ENCODE results near the gene ANKRD55. TPM values are rescaled to one million over a fixed set of nuclear protein-coding genes. Genes with fewer than 3 reads are reported as not detected.
"Not testable (repeated sequence)": the region's sequence is repeated elsewhere in the genome, so short reads cannot be mapped to it uniquely, and the experiment has no call there.

Gene ANKRD55
- polyA plus RNA-seq, 4 donors = 1.1 to 1.6 (median 1.5) TPM

DNA sequence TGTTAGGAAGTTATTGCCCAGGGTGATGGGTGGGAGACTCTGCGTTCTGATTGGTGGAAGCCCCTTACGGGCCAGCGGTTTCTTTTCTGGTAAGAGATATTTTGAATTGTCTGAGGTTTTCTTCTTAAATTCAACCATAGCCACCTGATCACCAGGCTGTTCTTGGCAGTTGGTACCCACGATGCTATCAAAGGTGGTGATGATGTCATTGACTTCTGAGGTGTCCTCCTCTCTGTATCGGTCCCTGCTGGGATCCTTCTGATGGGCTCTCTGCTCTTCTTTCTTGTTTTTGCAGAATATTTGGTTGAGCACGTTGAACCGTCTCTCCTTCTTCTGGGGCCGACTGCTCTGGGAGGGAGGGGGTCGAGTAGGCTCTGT is 121.7 kb downstream of the ANKRD55 start:
- DNase-seq (ENCODE audit: low read depth in 4 of 4, low spot score in 3 of 4) = no peak

DNA sequence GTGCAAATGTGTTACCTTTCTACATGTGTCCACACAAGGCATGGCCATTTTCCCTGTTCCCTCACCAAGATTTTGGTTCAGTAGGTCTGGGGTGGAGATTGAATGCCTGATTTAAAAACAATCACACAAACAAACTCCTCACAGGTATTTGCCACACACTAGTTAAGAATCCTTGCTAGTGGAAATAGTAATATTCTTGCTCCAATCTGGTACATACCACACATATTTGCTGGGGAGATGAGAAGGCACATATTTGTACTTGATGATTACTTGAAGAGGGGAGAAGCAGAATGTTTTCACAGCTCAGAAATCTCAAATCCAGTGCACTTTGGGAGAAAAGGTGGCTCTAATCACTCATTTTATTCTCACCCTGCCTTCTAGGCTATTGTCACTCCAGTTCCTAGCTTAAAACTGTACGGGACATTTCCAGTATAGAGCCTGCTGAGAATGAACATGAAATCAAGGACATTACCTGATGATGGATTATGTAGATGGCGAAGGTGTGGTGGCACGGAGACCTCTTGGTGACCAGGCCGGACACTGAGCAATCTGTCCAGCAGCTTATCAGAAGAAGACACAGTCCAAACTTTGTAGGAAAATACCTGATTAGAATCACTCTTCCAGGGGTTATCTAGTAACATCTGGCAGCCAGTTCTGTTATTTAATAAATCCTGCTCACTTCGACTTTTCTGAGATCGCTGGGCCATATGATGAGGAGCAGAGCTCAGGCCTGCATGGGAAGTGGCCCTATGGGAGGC is 122.3 kb downstream of the ANKRD55 start:
- DNase-seq (ENCODE audit: low read depth in 4 of 4, low spot score in 3 of 4) = no peak

DNA sequence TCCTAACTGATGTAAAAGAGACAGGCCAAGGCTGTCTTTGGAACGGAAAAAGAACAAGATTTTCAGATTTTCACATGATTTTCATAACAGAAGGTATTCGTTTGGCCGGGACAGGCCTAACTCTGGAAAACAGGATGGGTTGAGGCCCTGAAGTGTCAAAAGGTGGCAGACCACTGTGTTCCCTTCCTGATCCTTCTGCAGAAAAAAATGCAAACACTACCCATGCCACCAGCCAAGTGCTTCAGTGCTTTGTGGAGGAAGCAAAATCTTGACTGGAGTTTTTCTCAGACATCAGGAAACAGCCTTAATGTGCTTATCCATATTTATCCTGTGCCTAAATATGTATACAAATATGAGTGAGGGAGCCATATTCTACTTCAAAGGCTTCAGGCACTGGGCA is 124.9 kb downstream of the ANKRD55 start:
- DNase-seq (ENCODE audit: low read depth in 4 of 4, low spot score in 3 of 4) = no peak

DNA sequence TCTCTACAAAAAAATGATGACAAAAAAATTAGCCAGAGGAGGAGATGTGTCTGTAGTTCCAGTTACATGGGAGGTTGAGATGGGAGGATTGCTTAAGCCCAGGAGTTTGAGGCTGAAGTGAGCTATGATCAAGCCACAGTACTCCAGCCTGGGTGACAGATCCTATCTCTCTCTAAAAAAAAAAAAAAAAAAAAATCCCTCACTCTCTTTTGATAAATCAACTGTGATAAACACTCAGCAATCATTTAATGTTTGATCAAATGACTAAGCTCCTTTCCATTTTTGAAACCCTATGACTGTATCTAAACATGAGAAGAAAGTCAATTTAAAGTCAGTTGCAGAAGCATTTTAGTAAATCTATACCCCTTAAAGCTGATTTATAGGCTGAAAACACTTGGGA is 126.3 kb downstream of the ANKRD55 start:
- no peak for DNase-seq (ENCODE audit: low read depth in 4 of 4, low spot score in 3 of 4)

DNA sequence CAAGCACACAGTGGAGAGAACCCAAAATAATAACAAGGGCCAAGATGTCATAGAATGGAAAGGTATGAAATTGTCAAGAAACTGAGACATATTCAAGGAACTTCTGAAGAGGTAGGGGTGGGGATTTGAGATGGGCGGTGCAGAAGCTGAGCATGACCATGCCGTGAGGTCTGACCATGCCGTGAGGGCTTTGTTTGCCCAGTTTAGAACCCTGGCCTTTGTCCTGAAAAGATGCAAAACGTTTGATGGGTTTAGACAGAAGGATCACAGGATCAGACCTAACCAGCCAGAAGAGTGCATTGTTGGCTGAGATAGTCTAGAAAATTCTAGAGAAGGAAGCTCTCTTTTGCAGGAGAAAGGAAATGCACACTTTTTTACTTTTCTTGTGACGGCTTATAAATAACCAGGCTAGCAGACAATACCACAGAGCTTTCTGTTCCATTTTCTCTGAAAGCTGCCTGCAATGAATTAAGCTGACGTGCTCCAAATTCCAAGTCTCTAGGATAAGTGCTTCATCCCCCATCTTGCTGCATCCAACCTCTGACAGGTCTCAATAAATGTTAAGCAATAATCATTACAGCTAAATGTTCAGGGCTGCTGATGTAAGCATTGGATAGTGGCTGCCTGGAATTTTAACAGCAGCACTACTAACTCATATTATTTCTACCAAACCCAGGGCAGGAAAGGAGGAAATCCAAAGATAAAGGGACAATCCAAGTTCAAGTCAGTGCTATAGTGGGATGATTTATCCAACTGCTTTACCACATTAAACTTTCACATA is 127.4 kb downstream of the ANKRD55 start:
- no peak for DNase-seq (ENCODE audit: low read depth in 4 of 4, low spot score in 3 of 4)

DNA sequence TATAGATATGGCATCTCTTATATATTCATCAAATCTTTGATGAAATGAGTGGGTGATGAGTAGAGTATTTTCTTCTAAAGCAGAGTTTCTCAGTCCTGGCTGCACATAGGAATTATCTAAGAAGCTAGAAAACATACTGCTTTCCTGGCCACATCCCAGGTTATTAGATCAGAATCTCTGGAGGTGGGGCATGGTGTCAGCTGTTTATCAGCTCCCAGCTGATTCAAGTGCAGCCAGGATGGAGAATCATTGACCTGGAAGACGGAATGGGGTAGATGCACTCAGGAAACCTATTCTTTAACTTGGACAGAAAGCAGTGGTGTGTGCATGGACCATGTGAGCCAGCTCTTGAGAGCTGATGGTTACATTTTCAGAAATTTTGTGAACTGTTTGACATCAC is 130.2 kb downstream of the ANKRD55 start:
- no peak for DNase-seq (ENCODE audit: low read depth in 4 of 4, low spot score in 3 of 4)

DNA sequence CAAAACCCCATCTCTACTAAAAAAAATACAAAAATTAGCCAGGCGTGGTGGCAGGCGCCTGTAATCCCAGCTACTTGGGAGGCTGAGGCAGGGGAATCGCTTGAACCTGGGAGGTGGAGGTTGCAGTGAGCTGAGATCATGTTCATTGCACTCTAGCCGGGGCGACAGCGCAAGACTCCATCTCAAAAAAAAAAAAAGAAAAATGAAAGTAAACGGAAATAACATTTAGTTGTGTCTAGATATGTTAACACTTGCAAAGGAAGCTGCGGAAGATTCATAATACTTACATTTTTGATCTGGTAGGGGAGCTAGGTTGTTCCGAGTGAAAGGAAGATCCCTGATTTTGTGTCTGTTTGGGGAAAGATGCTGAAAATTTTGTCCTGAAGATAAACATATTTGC is 130.9 kb downstream of the ANKRD55 start:
- not testable (repeated sequence) for DNase-seq (ENCODE audit: low read depth in 4 of 4, low spot score in 3 of 4)

DNA sequence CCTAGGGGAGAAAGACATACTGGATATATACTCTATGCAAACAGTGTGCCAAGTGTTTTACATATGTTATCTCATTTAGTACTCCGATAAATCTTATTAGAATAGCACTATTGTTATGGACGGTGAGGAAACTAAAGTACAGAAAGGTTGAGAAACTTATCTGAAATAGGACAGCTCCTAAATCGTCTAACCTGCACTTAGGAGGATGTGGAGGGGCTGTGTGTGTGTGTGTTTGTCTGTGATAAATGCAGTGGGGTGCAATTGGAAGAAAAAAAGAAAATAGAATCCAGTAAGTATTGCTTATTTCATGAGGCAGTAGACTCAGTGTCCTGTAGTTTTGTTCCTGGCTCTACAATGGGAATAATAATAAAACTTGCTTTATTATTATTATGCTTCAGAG is 131.9 kb downstream of the ANKRD55 start:
- no peak for DNase-seq (ENCODE audit: low read depth in 4 of 4, low spot score in 3 of 4)

DNA sequence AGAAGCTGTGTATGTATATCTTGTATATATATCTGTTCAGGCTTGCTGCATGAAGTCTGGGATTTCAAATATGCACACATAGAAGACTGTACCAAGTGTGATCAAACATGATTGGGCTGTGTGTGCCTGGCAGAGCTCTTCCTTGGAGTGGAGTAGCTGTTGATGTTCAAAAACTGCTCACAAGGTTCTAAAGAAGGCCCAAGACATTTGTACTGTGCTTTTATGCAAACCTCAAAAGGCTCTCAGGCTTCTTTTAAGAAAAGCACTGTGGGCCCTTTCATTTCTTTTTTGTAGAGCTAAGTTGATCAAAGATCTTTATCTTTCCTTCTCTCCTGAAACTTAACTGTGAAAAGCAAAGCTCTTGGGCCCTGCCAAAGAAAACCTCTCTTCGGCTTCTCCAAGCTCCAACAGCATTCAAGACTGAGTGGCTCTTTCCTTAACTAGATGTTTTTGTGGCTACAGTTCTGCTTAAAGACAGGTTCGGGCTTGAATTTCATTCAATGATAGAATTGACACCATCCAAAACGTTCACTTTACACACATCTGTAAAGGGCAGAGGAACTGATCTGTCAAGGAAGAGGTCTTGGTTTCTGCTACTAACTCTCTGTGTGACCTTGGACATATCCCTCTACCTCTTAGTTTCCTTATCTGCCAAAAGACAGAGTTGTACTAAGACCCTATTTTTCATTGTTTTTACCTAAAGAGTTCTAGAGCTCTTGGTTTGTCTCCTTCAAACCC is 132.5 kb downstream of the ANKRD55 start:
- no peak for DNase-seq (ENCODE audit: low read depth in 4 of 4, low spot score in 3 of 4)

DNA sequence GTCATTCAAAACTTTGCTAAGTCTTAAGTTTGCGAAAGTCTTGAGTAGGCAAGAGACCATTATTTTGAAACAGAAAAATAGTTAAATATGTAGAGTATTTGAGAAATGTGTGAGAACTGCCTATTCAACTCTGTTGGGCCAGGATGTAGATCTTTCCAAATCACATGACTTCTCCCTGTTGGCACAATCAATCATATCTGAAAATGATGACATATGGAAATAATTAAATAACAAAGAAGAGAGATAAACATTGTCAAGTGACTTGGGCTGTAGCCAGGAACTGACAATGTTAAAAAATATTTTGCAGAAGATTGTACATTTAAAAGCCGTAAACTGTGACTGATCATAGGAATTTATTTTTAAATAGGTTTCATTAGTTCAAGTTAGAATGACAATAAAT is 133.8 kb downstream of the ANKRD55 start:
- DNase-seq (ENCODE audit: low read depth in 4 of 4, low spot score in 3 of 4) = no peak

DNA sequence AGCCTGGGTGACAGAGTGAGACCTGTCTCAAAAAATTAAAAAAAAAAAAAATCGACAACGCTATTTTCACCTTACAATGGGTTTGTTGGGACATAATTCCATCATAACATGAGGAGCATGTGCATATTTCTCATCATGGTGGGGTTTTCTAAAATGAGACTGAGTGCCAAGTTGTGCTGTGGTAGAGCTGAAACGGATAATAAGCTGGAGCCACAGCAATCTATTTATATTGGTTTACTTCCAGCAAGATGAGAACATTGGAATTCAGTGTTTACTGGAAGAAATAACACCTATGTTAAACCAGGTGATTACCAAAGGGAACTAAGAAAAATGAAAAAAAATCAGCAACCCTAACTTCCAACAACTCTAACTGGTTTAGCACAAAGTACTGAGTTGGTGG is 136.1 kb downstream of the ANKRD55 start:
- DNase-seq (ENCODE audit: low read depth in 4 of 4, low spot score in 3 of 4) = no peak

DNA sequence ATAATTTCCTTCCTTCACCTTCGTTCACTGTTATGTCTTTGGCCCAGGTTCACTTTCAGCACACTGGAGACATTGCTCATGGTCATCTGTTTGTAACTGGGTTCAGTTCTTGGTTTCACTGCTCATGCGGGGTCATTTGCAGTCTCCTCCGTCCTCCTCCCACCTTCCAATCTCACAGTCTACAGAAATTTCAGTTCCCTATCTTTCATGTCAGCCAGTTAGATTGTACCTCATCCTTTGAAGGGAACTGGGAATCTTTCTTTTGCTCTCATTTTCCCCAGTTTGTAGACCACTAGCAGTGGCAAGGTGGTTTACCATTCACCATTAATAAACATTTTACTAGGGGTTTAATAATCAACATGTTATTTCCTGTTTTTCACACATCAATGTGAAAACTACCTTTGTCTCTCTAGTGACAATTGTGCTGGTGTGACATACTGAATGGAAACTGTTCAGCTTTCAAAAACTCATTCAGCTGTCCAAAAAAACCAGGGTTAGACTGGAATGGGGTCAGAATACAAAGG is 137.5 kb downstream of the ANKRD55 start:
- DNase-seq (ENCODE audit: low read depth in 4 of 4, low spot score in 3 of 4) = no peak

DNA sequence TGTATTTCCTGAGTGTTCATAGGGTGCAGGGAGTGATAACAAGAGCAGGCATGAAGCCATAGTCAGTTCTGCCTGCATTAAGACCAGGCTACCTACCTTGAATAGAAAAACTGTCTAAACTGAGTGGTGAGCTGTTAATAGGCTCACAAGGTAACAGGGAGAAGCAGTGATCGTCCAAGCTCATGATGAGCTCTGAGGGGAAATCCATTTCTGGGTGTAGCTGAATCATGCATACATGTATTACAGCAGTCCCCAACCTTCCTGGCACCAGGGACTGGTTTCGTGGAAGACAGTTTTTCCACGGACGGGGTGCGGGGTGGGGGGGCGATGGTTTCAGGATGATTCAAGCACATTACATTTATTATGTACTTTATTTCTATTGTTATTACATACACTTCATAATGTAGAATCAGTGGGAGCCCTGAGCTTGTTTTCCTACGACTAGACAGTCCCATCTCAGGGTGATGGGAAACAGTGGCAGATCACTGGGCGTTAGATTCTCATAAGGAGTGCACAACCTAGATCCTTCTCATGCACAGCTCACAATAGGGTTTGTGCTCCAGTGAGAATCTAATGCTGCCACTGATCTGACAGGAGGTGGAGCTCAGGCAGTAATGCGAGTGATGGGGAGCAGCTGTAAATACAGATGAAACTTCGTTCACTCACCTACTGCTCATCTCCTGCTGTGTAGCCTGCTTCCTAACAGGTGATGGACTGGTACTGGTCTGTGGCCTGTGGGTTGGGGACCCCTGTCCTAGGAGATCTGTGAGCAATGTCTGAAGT is 138.4 kb downstream of the ANKRD55 start:
- DNase-seq (ENCODE audit: low read depth in 4 of 4, low spot score in 3 of 4) = no peak

DNA sequence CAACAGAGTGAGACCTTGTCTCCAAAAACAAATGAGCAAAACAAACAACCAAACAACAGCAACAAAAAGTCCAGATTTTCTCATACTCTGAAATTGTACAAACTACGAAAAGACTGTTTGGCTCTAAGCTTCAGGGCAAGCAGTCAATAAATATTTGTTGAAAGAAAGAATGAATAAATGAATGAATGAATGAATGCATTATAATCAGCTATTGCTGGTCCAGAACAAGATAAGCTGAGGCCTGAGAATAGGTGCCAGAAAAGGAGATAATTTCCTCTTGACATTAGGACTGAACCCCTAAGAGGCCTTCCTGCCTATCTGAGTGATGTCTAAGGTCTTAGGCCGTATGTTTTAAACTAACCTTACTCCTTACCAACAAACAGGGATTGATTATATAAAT is 139.2 kb downstream of the ANKRD55 start:
- DNase-seq (ENCODE audit: low read depth in 4 of 4, low spot score in 3 of 4) = no peak

DNA sequence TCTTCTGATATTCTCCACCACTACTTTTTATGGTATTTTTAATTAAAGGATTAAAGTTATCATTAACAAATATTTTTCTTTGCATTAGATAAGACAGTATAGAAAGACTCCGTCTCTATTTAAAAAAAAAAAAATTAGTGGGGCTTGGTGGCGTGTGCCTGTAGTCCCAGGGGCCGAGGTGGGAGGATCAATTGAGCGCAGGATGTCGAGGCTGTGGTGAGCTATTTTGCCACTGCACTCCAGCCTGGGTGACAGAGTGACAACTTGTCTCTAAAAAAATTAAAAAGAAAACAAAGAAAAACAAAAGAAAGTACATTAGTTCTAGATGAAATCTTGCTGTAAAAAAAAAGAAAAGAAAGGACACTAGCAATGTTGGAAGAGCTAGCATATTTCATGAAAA is 141.0 kb downstream of the ANKRD55 start:
- no peak for DNase-seq (ENCODE audit: low read depth in 4 of 4, low spot score in 3 of 4)

DNA sequence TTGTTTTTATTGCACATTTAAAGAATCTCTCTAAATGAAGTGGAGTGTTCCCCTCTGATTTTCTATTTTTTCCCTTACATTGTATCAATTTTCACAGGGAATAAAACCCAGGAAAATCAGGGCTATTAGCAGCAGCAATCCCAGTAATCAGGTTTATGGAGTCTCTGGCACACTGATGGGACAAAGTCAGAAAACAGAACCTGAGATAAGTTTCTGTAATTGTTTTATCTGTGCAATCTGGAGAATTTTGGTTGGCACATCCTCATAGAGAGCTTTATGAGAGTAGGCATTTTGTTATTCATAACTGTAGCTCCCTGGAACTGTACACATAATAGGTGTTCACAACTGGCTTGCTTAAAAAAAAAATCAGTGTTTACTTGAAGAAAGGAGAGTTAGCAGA is 141.5 kb downstream of the ANKRD55 start:
- no peak for DNase-seq (ENCODE audit: low read depth in 4 of 4, low spot score in 3 of 4)

DNA sequence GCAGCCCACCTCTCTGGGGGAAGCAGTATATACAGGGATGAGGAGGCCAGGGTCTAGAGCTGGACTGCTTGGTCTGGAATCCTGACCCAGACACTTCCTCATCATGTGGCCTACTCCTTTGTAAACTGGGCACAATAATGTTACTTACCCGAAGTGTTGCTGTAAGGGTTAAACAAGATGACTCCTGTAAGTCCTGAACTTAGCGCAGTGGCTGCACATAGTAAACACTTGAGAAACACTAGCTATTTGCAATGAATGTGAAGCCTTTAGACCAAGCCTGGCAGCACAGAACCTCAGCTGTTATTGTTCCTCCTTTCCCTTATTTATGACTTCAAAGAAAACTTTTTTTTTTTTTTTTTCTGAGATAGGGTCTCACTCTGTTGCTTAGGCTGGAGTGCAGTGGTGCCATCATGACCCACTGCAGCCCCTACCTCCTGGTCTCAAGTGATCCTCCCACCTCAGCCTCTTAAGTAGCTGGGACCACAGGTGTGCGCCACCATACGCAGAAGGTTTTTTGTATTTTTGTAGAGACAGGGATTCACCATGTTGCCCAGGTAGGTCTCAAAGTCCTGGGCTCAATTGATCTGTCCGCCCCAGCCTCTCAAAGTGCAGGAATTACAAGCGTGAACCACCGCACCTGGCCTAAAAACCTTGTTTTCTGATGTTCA is 142.2 kb downstream of the ANKRD55 start:
- no peak for DNase-seq (ENCODE audit: low read depth in 4 of 4, low spot score in 3 of 4)

DNA sequence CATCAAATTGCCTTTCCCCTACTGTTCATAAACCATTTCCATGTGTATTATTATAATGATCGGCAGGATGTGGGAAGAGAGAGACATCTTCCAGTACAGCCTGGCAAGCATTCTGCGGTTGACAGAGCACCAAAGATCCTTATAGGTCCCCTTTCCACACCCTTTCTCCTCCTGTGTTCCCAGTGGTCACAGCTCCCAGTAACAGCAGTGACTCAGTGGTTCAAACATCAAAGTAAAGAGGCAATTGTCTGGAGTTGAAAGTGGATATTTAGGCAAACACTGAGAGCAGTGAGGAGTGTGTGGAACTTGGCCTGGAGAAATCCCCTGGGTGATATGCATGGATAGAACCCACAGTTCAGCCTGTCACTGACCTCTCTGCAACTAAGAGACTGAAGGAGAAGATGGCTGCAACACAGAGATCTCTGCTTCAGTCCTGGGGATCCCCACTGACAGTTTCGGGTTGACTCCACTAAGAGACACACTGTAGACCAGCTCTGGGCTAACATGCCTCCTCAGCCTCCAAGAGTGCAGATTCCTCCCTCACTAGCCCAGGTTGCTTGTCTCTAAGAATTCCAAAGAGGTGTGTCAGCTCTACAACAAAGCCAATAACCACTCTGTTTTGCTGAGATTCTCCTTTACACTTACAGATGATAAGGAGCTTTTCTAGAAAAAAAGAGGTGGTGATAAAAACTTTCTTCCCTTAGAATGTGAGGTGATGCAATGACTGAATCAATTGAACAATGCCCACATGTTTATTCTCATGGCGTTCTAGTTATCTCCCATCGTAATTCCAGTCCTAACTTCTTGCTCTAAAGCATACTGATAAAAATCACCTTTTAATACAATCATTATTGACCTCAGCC is 143.9 kb downstream of the ANKRD55 start:
- no peak for DNase-seq (ENCODE audit: low read depth in 4 of 4, low spot score in 3 of 4)

DNA sequence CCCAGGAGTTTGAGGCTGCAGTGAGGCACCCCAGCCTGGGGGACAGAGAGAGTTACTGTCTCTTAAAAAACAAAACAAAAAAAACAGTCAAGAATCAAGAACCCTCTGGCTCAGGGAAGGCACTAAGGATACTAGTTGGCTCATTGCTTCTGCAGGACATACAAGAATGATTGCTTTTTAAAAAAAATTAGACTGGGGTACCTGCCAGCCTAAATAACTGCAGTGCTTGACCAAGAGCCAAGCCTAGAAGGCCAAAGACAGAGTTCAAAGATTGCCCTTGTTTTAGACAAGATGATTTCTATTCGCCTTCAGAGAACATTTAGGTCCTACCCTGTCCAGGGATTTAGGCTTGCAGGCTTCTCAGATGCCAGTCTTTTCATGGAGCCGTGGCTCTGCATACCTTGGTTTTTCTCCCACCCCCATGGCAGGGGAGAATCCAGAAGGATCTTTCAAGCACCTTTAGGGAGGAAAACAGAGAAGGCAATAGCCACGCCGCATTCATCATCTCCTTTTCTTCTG is 144.6 kb downstream of the ANKRD55 start:
- DNase-seq (ENCODE audit: low read depth in 4 of 4, low spot score in 3 of 4) = no peak

Measured in right renal pelvis (tissue), 4 donors.